HepG2 (cell line): ENCODE data around the gene GFY. TPM values are rescaled to one million over a fixed set of nuclear protein-coding genes. Genes with fewer than 3 reads are reported as not detected.

Experiments
- ATAC-seq: fragments of 200-7000 bp; cut with Tn5 transposase; 3 replicates; pipeline ENCODE4 v1.9.1; 2020; ENCODE audit warnings: mild to moderate bottlenecking, moderate library complexity
- BruUV-seq: library from RNA; stranded (reverse); fragments of 400-500 nt; replicated peaks from 2 replicates; lab custom pipeline; 2021; lab: Mats Ljungman, UMichigan
- CTCF ChIA-PET: fragments of 300-600 bp; formaldehyde crosslinking; extraction: SDS; loops from one replicate; lab custom pipeline; 2021; ENCODE audit warnings: low total read pairs, inconsistent platforms, low intra/inter-chr PET ratio; lab: Yijun Ruan, JAX
- POLR2A ChIA-PET: fragments of 350-600 bp; sonication (Branson Sonifier 250); formaldehyde crosslinking; loops from one replicate; lab custom pipeline; 2020; ENCODE audit warnings: antibody characterized with exemption, inconsistent platforms; lab: Yijun Ruan, JAX
- DNase-seq: peaks from one replicate; pipeline ENCODE4 v3.0.0-alpha.2; 2015; ENCODE audit warnings: low spot score
- FAIRE-seq: peaks from 3 replicates; lab custom pipeline; 2011; peaks lifted over from hg19 to GRCh38; lab: Jason Lieb, UNC
- H2AFZ ChIP-seq: one replicate; pipeline ENCODE4 v1.6.1; 2011; ENCODE audit warnings: low read length, inconsistent platforms
- H3K27ac ChIP-seq: fragments of 300-600 bp; 3 replicates; pipeline ENCODE4 v1.8.0; 2011; ENCODE audit warnings: mixed run types, mild to moderate bottlenecking, mixed read lengths, low read length, inconsistent platforms; ENCODE audit not compliant: insufficient read depth; ENCODE audit errors: extremely low read length
- H3K27me3 ChIP-seq, 2 experiments: fragments of 200-600 bp in 1 of 2; 2 replicates in 1 of 2; 3 replicates in 1 of 2; pipeline versions ENCODE4 v1.6.0 to v1.8.0; 2011; ENCODE audit warnings: low read length in 2 of 2, mild to moderate bottlenecking in 2 of 2, moderate library complexity in 2 of 2, inconsistent platforms in 1 of 2; ENCODE audit not compliant: insufficient read depth in 2 of 2, control insufficient read depth in 1 of 2
- H3K36me3 ChIP-seq, 2 experiments: fragments of 200-600 bp in 1 of 2; replicated peaks in 1 of 2; 2 replicates in 1 of 2; 3 replicates in 1 of 2; pipeline versions ENCODE4 v1.5.1 to v1.8.0; 2011; ENCODE audit warnings: low read length in 2 of 2, inconsistent platforms in 1 of 2; ENCODE audit not compliant: insufficient read depth in 2 of 2, control insufficient read depth in 1 of 2
- H3K4me1 ChIP-seq: 2 replicates; pipeline ENCODE4 v1.5.1; 2012; ENCODE audit warnings: low read length, inconsistent platforms; ENCODE audit not compliant: insufficient read depth
- H3K4me2 ChIP-seq: 2 replicates; pipeline ENCODE4 v1.6.0; 2011; ENCODE audit warnings: low read depth, low read length, inconsistent platforms
- H3K4me3 ChIP-seq, 3 experiments: fragments of 200-600 bp in 1 of 3; sonication (generic), shearing (Covaris generic) in 1 of 3; replicated peaks in 1 of 3; 2 replicates each; pipeline ENCODE4 v1.5.1; 2011 to 2016; ENCODE audit warnings: low read length in 3 of 3, inconsistent platforms in 2 of 3, low read depth in 2 of 3, mild to moderate bottlenecking in 2 of 3, control low read depth in 1 of 3, mixed read lengths in 1 of 3; ENCODE audit not compliant: insufficient read depth in 1 of 3
- H3K79me2 ChIP-seq: one replicate; pipeline ENCODE4 v1.6.1; 2011; ENCODE audit warnings: low read length, inconsistent platforms; ENCODE audit not compliant: insufficient read depth
- H3K9ac ChIP-seq: 2 replicates; pipeline ENCODE4 v1.6.0; 2011; ENCODE audit warnings: mild to moderate bottlenecking, low read depth, low read length, inconsistent platforms; ENCODE audit not compliant: insufficient read depth
- H3K9me3 ChIP-seq: 2 replicates; pipeline ENCODE4 v1.5.1; 2012; ENCODE audit warnings: mild to moderate bottlenecking, low read length
- H4K20me1 ChIP-seq: 2 replicates; pipeline ENCODE4 v1.6.0; 2011; ENCODE audit warnings: inconsistent platforms, mild to moderate bottlenecking, low read length, moderate library complexity; ENCODE audit not compliant: insufficient read depth
- ATRX ChIP-seq: sonication (generic); formaldehyde crosslinking; IDR thresholded peaks from 2 replicates; pipeline ENCODE4 v1.4.0; 2020; ENCODE audit warnings: missing genetic modification reagents, borderline replicate concordance
- CEBPG ChIP-seq: IDR thresholded peaks from 2 replicates; pipeline ENCODE4 v1.6.1; 2016
- FOXK1 ChIP-seq: sonication (generic); formaldehyde crosslinking; IDR thresholded peaks from 2 replicates; pipeline ENCODE4 v1.4.0; 2020; ENCODE audit warnings: low read depth, missing genetic modification reagents, borderline replicate concordance
- RFX5 ChIP-seq: IDR thresholded peaks from 2 replicates; pipeline ENCODE4 v1.6.1; 2011; ENCODE audit warnings: low read depth, low read length, improper control_type of control experiment
- SATB2 ChIP-seq: sonication (generic); formaldehyde crosslinking; IDR thresholded peaks from 2 replicates; pipeline ENCODE4 v1.5.0; 2020; ENCODE audit warnings: missing genetic modification reagents
- ZNF496 ChIP-seq: sonication (generic); formaldehyde crosslinking; IDR thresholded peaks from 2 replicates; pipeline ENCODE4 v1.8.1; 2023; ENCODE audit warnings: mild to moderate bottlenecking, moderate library complexity, missing genetic modification reagents; ENCODE audit not compliant: insufficient replicate concordance
- ZNF557 ChIP-seq: sonication (generic); formaldehyde crosslinking; IDR thresholded peaks from 2 replicates; pipeline ENCODE4 v1.4.0; 2020; ENCODE audit warnings: missing genetic modification reagents
- ZNF589 ChIP-seq: sonication (generic); formaldehyde crosslinking; conservative IDR thresholded peaks from 2 replicates; pipeline ENCODE4 v1.8.0; 2022; ENCODE audit warnings: mild to moderate bottlenecking, moderate library complexity, missing genetic modification reagents
- ZNF652 ChIP-seq: IDR thresholded peaks from 2 replicates; pipeline ENCODE4 v1.6.1; 2016; ENCODE audit warnings: low read depth, borderline replicate concordance
- WGBS: methylation state at CpG from one replicate; pipeline ENCODE4 v1.1.6; 2017; ENCODE audit warnings: low lambda C conversion rate; 5-methylcytosine and 5-hydroxymethylcytosine counted together
- in situ Hi-C: cut with HindIII; loops from 2 replicates; pipeline ENCODE4 v1.10.0; 2017; ENCODE audit warnings: low pct_unique_long_range_greater_than_20kb; ENCODE audit not compliant: extremely low pct_ligation_motif_present
- intact Hi-C: fragments of 100-400 bp; cut with micrococcal nuclease; formaldehyde crosslinking; loops from one replicate; pipeline ENCODE4 v1.10.0; 2022; ENCODE audit not compliant: unreplicated experiment
- polyA plus RNA-seq, 8 experiments: library from polyadenylated mRNA; depleted of rRNA in 3 of 8; stranded (reverse) in 7 of 8; unstranded in 1 of 8; fragments of >200 nt; fragmentation: Illumina TruSeq in 4 of 8; extraction: Trizol in 4 of 8; gene quantifications; 2 replicates each; pipeline versions ENCODE4 v1.2.1 to v1.2.3, GENCODE V29; 2011 to 2016; ENCODE audit warnings: low read depth in 4 of 8, missing spikeins in 1 of 8, mixed read lengths in 1 of 8; ENCODE audit not compliant: insufficient read depth in 1 of 8
- total RNA-seq, 5 experiments: library from RNA; depleted of rRNA; stranded (reverse); fragments of >200 nt; fragmentation: Illumina TruSeq; extraction: Trizol; gene quantifications; 2 replicates each; pipeline ENCODE4 v1.2.3, GENCODE V29; 2016; ENCODE audit warnings: low read depth in 1 of 5
- TF ChIP-seq, protein P1 (sequence below): sonication (generic); formaldehyde crosslinking; IDR thresholded peaks from 2 replicates; pipeline ENCODE4 v1.9.0; 2022; ENCODE audit warnings: low read depth, missing genetic modification reagents

The GFY gene
- total and polyA plus RNA-seq, 2 of the 13 experiments (the other 11 are each of a cell fraction or from before 2014, with no cell fraction given), result not detected

DNA sequence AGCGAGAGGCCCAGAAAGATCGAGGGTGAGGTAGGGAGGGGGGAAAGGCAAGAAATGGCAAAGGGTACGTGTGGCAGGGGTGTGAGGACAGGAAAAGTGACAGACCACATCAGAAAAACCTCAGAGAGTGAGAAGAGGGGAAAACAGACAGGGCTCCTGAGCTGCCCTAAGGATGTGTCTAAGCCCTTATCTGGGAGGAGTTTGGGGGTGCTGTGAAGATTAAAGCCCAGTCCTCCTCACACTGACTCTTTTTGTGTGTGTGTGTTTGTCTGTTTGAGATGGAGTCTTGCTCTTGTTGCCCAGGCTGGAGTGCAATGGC lies 1.2 kb upstream of the GFY start:
- no TSS peak for BruUV-seq
- no peaks in the 10 kb centered on the region for H3K36me3 ChIP-seq
- no peak for FAIRE-seq
- TF ChIP-seq ATRX (CRISPR knock-in tag) (no peak), ZNF496 (no peak), FOXK1 (CRISPR knock-in tag) (no peak), ZNF589 (CRISPR knock-in tag) (no peak)
- TF ChIP-seq, protein P1, sequence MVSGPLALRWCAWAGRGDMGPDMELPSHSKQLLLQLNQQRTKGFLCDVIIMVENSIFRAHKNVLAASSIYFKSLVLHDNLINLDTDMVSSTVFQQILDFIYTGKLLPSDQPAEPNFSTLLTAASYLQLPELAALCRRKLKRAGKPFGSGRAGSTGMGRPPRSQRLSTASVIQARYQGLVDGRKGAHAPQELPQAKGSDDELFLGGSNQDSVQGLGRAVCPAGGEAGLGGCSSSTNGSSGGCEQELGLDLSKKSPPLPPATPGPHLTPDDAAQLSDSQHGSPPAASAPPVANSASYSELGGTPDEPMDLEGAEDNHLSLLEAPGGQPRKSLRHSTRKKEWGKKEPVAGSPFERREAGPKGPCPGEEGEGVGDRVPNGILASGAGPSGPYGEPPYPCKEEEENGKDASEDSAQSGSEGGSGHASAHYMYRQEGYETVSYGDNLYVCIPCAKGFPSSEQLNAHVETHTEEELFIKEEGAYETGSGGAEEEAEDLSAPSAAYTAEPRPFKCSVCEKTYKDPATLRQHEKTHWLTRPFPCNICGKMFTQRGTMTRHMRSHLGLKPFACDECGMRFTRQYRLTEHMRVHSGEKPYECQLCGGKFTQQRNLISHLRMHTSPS, result no peak
- no peak overlapping the region for H3K9ac ChIP-seq
- H3K9me3 ChIP-seq, result no peaks in the 10 kb centered on the region
- no peaks in the 10 kb centered on the region for H3K79me2 ChIP-seq
- in situ Hi-C loops, result no loop called here
- ChIA-PET CTCF (no interaction called here), POLR2A (no interaction called here)
- H3K27me3 ChIP-seq, result peaks cover 17 to 89% of the 10 kb centered on the region in 2 experiments
- intact Hi-C loops, result no loop called here
- H3K27ac ChIP-seq, result no peak overlapping the region
- H2AFZ ChIP-seq, result no peak overlapping the region
- WGBS, result 3% methylated on average over 3 of the region's 3 CpGs
- no peaks in the 10 kb centered on the region for H4K20me1 ChIP-seq
- DNase-seq, result no peak
- no peak overlapping the region for H3K4me2 ChIP-seq
- peaks cover 16% of the 10 kb centered on the region for H3K4me1 ChIP-seq
- no peak for ATAC-seq
- H3K4me3 ChIP-seq, result no peak overlapping the region

DNA sequence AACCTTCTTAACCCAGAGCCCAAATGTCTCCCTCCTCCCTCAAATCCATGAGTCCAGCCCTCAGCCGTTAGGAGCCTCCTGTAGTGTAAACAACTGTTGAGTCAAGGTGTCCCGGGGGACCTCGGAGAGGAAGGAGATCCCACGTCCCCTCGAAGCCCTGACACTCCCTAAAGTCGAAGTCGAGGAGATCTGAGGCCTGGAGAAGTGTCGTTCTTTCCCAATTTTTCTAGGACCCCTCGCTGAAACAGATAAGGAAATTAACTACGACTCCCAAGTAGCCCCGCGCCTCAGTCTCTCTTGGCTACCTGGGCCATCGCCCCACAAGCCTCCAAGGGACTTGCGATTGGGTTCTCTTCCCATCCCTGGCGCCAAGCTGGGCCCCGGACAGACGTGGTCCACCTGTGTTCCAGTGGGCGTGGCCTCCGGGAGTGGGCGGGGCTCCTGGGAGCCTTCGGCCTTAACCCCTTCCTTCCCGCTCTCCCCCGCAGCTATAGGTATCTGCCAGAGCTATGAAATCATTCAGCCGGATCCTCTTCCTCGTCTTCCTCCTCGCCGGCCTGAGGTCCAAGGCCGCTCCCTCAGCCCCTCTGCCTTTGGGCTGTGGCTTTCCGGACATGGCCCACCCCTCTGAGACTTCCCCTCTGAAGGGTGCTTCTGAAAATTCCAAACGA lies 869 bp downstream of the GFY start:
- DNase-seq (no peak), FAIRE-seq (no peak), ATAC-seq (no peak)
- intact Hi-C loops, result loop anchor here (5.0 kb wide), 1 partner anchor 34 kb away; no protein-coding TSS in a partner anchor
- no TSS peak for BruUV-seq
- no peak overlapping the region for H3K27ac ChIP-seq
- no peaks in the 10 kb centered on the region for H3K79me2 ChIP-seq
- 5% methylated on average over 26 of the region's 30 CpGs for WGBS
- no peaks in the 10 kb centered on the region for H3K9me3 ChIP-seq
- H3K9ac ChIP-seq, result no peak overlapping the region
- H3K4me1 ChIP-seq, result peaks cover 16% of the 10 kb centered on the region
- no peak overlapping the region for H2AFZ ChIP-seq
- TF ChIP-seq CEBPG (CRISPR knock-in tag) (no peak), SATB2 (CRISPR knock-in tag) (no peak), ZNF652 (peak; percentile 85), ZNF557 (CRISPR knock-in tag) (no peak), RFX5 (no peak)
- H4K20me1 ChIP-seq, result no peaks in the 10 kb centered on the region
- CTCF ChIA-PET, result no interaction called here
- in situ Hi-C loops, result loop anchor here (5.0 kb wide), 1 partner anchor 34 kb away; no protein-coding TSS in a partner anchor
- H3K27me3 ChIP-seq, result peaks cover 10 to 88% of the 10 kb centered on the region in 2 experiments
- H3K4me3 ChIP-seq, result no peak overlapping the region
- H3K4me2 ChIP-seq, result no peak overlapping the region
- POLR2A ChIA-PET, result no interaction called here
- no peaks in the 10 kb centered on the region for H3K36me3 ChIP-seq
